Lower leg skin (tissue), 3 donors: Measurements from ENCODE around the gene PAQR8.

ENCODE experiments used
- CTCF ChIP-seq, 3 donors: fragments of 450-650 bp; IDR thresholded peaks; one replicate each; pipeline ENCODE4 v1.5.1; 2016; ENCODE audit warnings: antibody characterized with exemption in 3 of 3, mild to moderate bottlenecking in 3 of 3, moderate library complexity in 2 of 3
- POLR2A ChIP-seq, 2 donors: fragments of 450-650 bp; IDR thresholded peaks; one replicate each; pipeline ENCODE4 v1.6.1; 2016 to 2017; ENCODE audit warnings: antibody characterized with exemption in 2 of 2, mild to moderate bottlenecking in 1 of 2, moderate library complexity in 1 of 2

- TF ChIP-seq CTCF (IDR thresholded peaks at IDR 0.05) (peak in 1 of 3 donors; percentile 54), POLR2A (IDR thresholded peaks at IDR 0.05) (no peak)
Measured at GRCh38 chr6:52399511-52400312, 37.8 kb downstream of the PAQR8 start.
